Endothelial cell of umbilical vein (primary cell): ENCODE results near the gene HEXIM1. TPM values are rescaled to one million over a fixed set of nuclear protein-coding genes. Genes with fewer than 3 reads are reported as not detected.

ENCODE experiments used
- BruUV-seq: library from RNA; stranded (reverse); fragments of 400-500 nt; replicated peaks from 2 replicates; lab custom pipeline; 2021; lab: Mats Ljungman, UMichigan
- CTCF ChIA-PET: fragments of 300-600, 350-600 bp; sonication (Branson Sonifier 250); formaldehyde crosslinking; loops from one replicate; lab custom pipeline; 2021; ENCODE audit warnings: antibody characterized with exemption, inconsistent platforms; lab: Charles Lee
- POLR2A ChIA-PET: fragments of 300-600, 350-600 bp; sonication (Branson Sonifier 250); formaldehyde crosslinking; loops from one replicate; lab custom pipeline; 2021; ENCODE audit warnings: antibody characterized with exemption, inconsistent platforms; lab: Charles Lee
- DNase-seq: peaks from one replicate; pipeline ENCODE4 v3.0.0-alpha.2; 2011; ENCODE audit warnings: low read depth, low spot score
- FAIRE-seq: peaks from 2 replicates; lab custom pipeline; 2011; peaks lifted over from hg19 to GRCh38; lab: Jason Lieb, UNC
- H2AFZ ChIP-seq: 2 replicates; pipeline ENCODE4 v1.6.0; 2012; ENCODE audit warnings: low read depth, low read length, control low read depth, inconsistent platforms
- H3K27ac ChIP-seq: 2 replicates; pipeline ENCODE4 v1.5.1; 2011; ENCODE audit warnings: low read depth, mild to moderate bottlenecking, control low read depth, low read length, moderate library complexity; ENCODE audit not compliant: insufficient read depth
- H3K27me3 ChIP-seq, 2 experiments: 2 replicates each; pipeline versions ENCODE4 v1.6.0 to v1.6.1; 2011; ENCODE audit warnings: low read length in 2 of 2, mixed read lengths in 1 of 2; ENCODE audit not compliant: control insufficient read depth in 2 of 2, insufficient read depth in 2 of 2
- H3K36me3 ChIP-seq, 2 experiments: 2 replicates in 1 of 2; 3 replicates in 1 of 2; pipeline ENCODE4 v1.5.1; 2011; ENCODE audit warnings: low read length in 2 of 2, mild to moderate bottlenecking in 1 of 2, moderate library complexity in 1 of 2; ENCODE audit not compliant: control insufficient read depth in 2 of 2, insufficient read depth in 2 of 2; ENCODE audit errors: extremely low read depth in 1 of 2
- H3K4me1 ChIP-seq: 3 replicates; pipeline ENCODE4 v1.5.1; 2011; ENCODE audit warnings: mild to moderate bottlenecking, low read length; ENCODE audit not compliant: control insufficient read depth, insufficient read depth; ENCODE audit errors: extremely low read depth
- H3K4me2 ChIP-seq: 2 replicates; pipeline ENCODE4 v1.6.1; 2011; ENCODE audit warnings: low read length, control low read depth, mixed read lengths; ENCODE audit not compliant: insufficient read depth
- H3K4me3 ChIP-seq, 3 experiments: fragments of 200-600 bp in 1 of 3; sonication (generic), shearing (Covaris generic) in 1 of 3; replicated peaks in 1 of 3; 2 replicates each; pipeline ENCODE4 v1.5.1; 2011 to 2016; ENCODE audit warnings: control low read depth in 3 of 3, low read length in 3 of 3, mild to moderate bottlenecking in 2 of 3, inconsistent platforms in 1 of 3, low read depth in 1 of 3, moderate library complexity in 1 of 3; ENCODE audit not compliant: insufficient read depth in 1 of 3
- H3K79me2 ChIP-seq: 2 replicates; pipeline ENCODE4 v1.6.0; 2012; ENCODE audit warnings: low read length, inconsistent platforms; ENCODE audit not compliant: control insufficient read depth, insufficient read depth
- H3K9ac ChIP-seq: replicated peaks from 2 replicates; pipeline ENCODE3; 2011; ENCODE audit warnings: low read length, control low read depth; ENCODE audit not compliant: insufficient read depth; ENCODE audit errors: extremely low read depth
- H3K9me1 ChIP-seq: replicated peaks from 3 replicates; pipeline ENCODE4 v1.6.0; 2011; ENCODE audit warnings: mild to moderate bottlenecking, low read length; ENCODE audit not compliant: control insufficient read depth, insufficient read depth; ENCODE audit errors: extremely low read depth
- H3K9me3 ChIP-seq: replicated peaks from 2 replicates; pipeline ENCODE4 v1.5.1; 2012; ENCODE audit warnings: low read length, inconsistent platforms; ENCODE audit not compliant: control insufficient read depth, insufficient read depth
- H4K20me1 ChIP-seq: replicated peaks from 2 replicates; pipeline ENCODE3; 2011; ENCODE audit warnings: mild to moderate bottlenecking, low read length; ENCODE audit not compliant: control insufficient read depth, insufficient read depth; ENCODE audit errors: extremely low read depth
- EZH2 ChIP-seq: IDR thresholded peaks from 2 replicates; pipeline ENCODE4 v1.6.1; 2012; ENCODE audit warnings: borderline replicate concordance, low read depth, mild to moderate bottlenecking, moderate library complexity, low read length, inconsistent platforms; ENCODE audit not compliant: severe bottlenecking
- FOS ChIP-seq: IDR thresholded peaks from 2 replicates; pipeline ENCODE4 v1.6.1; 2011; ENCODE audit warnings: mild to moderate bottlenecking, low read length, moderate library complexity, borderline replicate concordance; ENCODE audit not compliant: insufficient read depth
- GATA2 ChIP-seq: IDR thresholded peaks from 2 replicates; pipeline ENCODE4 v1.7.0; 2011; ENCODE audit warnings: low read depth, mild to moderate bottlenecking, moderate library complexity, mixed read lengths, low read length; ENCODE audit not compliant: insufficient read length, insufficient read depth
- JUN ChIP-seq: IDR thresholded peaks from 2 replicates; pipeline ENCODE4 v1.6.1; 2011; ENCODE audit warnings: borderline replicate concordance, low read depth; ENCODE audit not compliant: insufficient read length, insufficient read depth
- MYC ChIP-seq: IDR thresholded peaks from one replicate; pipeline ENCODE4 v1.6.1; 2011; ENCODE audit warnings: mild to moderate bottlenecking, low read depth, low read length
- POLR2A ChIP-seq: IDR thresholded peaks from 2 replicates; pipeline ENCODE4 v1.6.1; 2012; ENCODE audit warnings: low read depth, mild to moderate bottlenecking, control low read depth, low read length
- POLR2AphosphoS5 ChIP-seq: IDR thresholded peaks from 2 replicates; pipeline ENCODE4 v1.6.1; 2012; ENCODE audit warnings: low read depth, mild to moderate bottlenecking, control low read depth, low read length, moderate library complexity; ENCODE audit not compliant: insufficient read depth
- dilution Hi-C: fragments of 300-500 bp; cut with MboI; formaldehyde crosslinking; loops from one replicate; pipeline ENCODE4 v1.15.0; 2019; ENCODE audit warnings: low sequenced_read_pairs; ENCODE audit not compliant: extremely low pct_ligation_motif_present
- intact Hi-C: fragments of 100-400 bp; cut with micrococcal nuclease; formaldehyde crosslinking; loops from one replicate; pipeline ENCODE4 v1.10.0; 2022
- polyA plus RNA-seq, 4 experiments: library from polyadenylated mRNA; depleted of rRNA in 3 of 4; stranded (reverse) in 3 of 4; unstranded in 1 of 4; fragments of >200 nt; gene quantifications; 2 replicates each; pipeline versions ENCODE4 v1.2.1 to v1.2.3, GENCODE V29; 2011 to 2012; ENCODE audit warnings: missing spikeins in 1 of 4
- total RNA-seq: library from RNA; stranded (reverse); gene quantifications from 2 replicates; pipeline ENCODE4 v1.2.3, GENCODE V29; 2021
- TF ChIP-seq, protein P1 (sequence below), 2 donors: IDR thresholded peaks; 1 replicate in 1 of 2; 2 replicates in 1 of 2; pipeline ENCODE4 v1.5.1; 2011; ENCODE audit warnings: low read length in 2 of 2, mild to moderate bottlenecking in 2 of 2, moderate library complexity in 2 of 2, control low read depth in 1 of 2, inconsistent platforms in 1 of 2, low read depth in 1 of 2; ENCODE audit not compliant: insufficient read depth in 1 of 2; ENCODE audit errors: extremely low read depth in 1 of 2
- TF ChIP-seq, protein P2 (sequence below): IDR thresholded peaks from 2 replicates; pipeline ENCODE4 v1.6.1; 2011; ENCODE audit not compliant: insufficient read depth, insufficient read length

HEXIM1 gene
- total and polyA plus RNA-seq, 2 donors (not counting 3 experiments of a cell fraction or from before 2014, with no cell fraction given): 7.0 to 20.0 TPM

DNA sequence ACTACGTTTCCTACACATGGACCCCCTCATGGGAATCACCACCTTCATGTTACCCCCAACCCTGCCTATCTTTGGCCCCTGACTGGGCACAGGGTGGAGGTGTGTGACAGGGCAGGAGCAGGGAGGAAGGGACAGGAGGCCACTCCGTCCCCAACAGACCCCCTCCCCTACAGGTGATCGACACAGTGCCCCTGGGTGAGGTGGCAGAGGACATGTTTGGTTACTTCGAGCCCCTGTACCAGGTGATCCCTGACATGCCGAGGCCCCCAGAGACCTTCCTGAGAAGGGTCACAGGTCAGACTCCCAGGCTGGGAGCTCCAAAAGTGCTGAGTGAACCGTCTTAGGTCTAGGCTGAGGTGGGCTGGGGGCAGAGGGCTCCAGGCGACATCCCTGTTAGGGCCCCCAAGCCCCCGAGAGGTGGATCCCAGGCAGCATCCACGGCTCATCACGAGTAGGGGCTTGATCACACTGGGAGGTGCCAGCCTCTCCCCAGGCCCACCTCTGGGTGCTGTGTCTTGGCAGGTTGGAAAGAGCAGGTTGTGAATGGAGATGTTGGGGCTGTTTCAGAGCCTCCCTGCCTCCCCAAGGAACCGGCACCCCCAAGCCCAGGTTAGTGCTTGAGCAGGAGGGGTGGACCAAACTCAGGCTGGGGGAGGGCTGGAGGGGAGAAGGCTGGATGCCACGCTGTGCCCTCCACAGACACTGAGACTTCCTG is 11.3 kb upstream of the HEXIM1 start:
- dilution Hi-C loops (no loop called here), intact Hi-C loops (no loop called here)
- TF ChIP-seq, protein P1, sequence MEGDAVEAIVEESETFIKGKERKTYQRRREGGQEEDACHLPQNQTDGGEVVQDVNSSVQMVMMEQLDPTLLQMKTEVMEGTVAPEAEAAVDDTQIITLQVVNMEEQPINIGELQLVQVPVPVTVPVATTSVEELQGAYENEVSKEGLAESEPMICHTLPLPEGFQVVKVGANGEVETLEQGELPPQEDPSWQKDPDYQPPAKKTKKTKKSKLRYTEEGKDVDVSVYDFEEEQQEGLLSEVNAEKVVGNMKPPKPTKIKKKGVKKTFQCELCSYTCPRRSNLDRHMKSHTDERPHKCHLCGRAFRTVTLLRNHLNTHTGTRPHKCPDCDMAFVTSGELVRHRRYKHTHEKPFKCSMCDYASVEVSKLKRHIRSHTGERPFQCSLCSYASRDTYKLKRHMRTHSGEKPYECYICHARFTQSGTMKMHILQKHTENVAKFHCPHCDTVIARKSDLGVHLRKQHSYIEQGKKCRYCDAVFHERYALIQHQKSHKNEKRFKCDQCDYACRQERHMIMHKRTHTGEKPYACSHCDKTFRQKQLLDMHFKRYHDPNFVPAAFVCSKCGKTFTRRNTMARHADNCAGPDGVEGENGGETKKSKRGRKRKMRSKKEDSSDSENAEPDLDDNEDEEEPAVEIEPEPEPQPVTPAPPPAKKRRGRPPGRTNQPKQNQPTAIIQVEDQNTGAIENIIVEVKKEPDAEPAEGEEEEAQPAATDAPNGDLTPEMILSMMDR (IDR thresholded peaks at IDR 0.05; ENCODE audit: extremely low read depth in 1 of 2, insufficient read depth in 1 of 2, low read depth in 1 of 2, low read length in 2 of 2): no peak
- TF ChIP-seq, protein P2, sequence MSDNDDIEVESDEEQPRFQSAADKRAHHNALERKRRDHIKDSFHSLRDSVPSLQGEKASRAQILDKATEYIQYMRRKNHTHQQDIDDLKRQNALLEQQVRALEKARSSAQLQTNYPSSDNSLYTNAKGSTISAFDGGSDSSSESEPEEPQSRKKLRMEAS: no peak
- TF ChIP-seq FOS (no peak), JUN (no peak), MYC (no peak), POLR2A (no peak), GATA2 (no peak), EZH2 (no peak), POLR2AphosphoS5 (no peak)
- Histone ChIP-seq H4K20me1 (no peaks in the 10 kb centered on the region), H3K4me2 (no peak overlapping the region), H3K27me3 (no peaks in the 10 kb centered on the region), H3K27ac (no peak overlapping the region), H3K9me1 (no peaks in the 10 kb centered on the region), H2AFZ (no peak overlapping the region), H3K4me3 (no peak overlapping the region), H3K36me3 (no peaks in the 10 kb centered on the region), H3K79me2 (no peaks in the 10 kb centered on the region), H3K9me3 (no peaks in the 10 kb centered on the region), H3K4me1 (peaks cover 10% of the 10 kb centered on the region), H3K9ac (no peak overlapping the region)
- ChIA-PET POLR2A (no interaction called here), CTCF (interaction anchor here (0.8 to 6.4 kb wide), 4 partner anchors 11 to 257 kb away, joined by 3 to 476 read pairs (median 200); partner anchors contain the start of gene HEXIM1)
- no peak for FAIRE-seq
- DNase-seq: no peak
- BruUV-seq: no TSS peak
